NCI-H2107 (cell line): ENCODE measurements around the gene ECE2.
A peak's percentile ranks its signal among the peaks of the same experiment; 100 is the strongest.

Experiments used
- DNase-seq: peaks from one replicate; lab custom pipeline; 2025; lab: John Stamatoyannopoulos, UW

Gene ECE2

DNA sequence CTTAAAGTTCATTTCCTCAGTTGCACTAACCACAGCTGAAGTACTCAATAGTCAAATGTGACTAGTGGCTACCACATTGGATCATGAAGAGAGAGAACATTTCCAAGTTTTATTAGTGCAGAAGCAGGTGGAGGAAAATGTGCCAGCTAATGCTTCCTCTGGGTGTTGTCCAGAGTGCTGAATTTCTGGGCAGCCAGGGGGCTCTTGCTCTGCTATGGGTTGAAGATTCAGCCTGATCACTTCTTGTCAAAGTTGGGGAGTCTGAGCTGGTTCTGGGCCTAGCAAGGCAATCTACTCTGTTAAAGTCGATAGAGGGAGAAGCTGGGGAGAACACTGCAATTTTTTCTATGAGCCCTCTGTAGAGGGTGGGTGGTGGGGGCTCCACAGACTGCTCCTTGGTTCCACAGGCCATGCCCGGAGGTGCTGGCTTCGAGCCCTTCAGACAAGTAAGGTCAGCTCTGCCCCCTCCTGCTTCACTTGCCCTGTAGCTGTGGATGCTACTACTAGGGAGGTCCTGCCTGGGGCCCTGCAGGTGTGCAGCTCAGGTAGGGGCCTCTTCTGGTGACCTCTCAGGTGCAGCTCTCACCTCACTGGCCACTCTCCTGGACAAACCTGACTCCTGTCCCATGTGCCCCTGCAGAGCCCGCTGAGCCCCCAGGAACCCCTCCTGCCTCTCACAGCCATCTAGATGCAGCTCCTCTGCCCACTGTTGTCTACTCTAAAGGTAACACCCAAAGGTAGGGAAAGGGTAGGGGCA is 35.3 kb upstream of the ECE2 start:
- DNase-seq: no peak

DNA sequence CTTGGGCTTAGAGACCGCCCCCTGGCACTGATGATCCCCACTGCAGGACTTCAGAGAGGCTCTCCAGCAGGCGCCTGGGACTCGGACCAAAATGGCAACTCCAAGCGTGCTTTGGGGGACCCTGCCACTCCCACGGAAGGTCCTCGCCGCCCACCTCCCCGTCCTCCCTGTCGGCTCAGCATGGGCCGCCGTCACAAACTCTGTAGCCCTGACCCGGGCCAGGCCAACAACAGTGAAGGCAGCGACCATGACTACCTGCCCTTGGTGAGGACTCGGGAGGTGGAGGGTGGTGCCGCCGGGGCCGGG is 34.7 kb upstream of the ECE2 start:
- DNase-seq: no peak

DNA sequence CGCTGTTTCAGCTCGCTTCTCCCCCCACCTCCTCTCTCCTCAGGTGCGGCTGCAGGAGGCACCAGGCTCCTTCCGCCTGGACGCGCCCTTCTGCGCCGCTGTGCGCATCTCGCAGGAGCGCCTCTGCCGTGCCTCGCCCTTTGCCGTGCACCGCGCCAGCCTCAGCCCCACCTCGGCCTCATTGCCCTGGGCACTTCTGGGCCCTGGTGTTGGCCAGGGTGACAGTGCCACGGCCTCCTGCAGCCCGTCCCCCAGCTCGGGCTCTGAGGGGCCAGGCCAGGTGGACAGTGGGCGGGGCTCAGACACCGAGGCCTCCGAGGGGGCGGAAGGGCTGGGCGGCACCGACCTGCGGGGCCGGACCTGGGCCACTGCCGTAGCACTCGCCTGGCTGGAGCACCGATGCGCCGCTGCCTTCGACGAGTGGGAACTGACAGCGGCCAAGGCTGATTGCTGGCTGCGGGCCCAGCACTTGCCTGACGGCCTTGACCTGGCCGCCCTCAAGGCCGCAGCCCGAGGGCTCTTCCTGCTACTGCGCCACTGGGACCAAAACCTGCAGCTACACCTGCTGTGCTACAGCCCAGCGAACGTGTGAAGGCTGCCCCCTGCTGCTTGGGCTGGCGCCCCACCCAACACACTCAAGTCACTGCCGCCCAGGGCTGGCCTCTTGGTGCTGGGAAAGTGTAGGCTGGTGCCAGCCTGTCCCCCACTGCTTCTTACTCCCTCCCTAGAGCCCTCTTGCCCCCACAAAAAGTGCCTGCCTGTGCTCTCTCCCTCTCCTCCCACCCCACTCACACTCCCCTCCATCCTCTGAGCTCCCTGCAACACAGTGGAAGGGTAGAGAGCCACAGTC is 34.1 kb upstream of the ECE2 start:
- DNase-seq: no peak

DNA sequence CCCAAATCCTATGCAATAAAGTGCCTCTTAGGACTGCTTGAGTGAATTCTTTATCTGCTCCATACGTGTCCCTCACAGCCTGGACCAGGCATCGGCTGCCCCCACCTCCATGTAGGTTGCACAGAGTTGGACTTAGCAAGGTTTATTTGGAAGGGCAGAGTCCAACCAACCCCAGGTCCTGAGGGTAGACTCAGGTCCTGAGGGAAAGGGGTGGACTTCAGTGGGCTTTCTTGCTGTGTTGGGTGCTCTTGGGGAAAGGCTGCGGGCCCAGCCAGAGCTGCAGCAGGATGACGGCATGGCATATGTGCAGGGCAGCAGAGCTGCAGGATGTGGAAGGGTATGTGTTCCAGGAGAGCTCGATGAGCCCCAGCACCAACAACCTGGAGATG is 33.5 kb upstream of the ECE2 start:
- DNase-seq: no peak

DNA sequence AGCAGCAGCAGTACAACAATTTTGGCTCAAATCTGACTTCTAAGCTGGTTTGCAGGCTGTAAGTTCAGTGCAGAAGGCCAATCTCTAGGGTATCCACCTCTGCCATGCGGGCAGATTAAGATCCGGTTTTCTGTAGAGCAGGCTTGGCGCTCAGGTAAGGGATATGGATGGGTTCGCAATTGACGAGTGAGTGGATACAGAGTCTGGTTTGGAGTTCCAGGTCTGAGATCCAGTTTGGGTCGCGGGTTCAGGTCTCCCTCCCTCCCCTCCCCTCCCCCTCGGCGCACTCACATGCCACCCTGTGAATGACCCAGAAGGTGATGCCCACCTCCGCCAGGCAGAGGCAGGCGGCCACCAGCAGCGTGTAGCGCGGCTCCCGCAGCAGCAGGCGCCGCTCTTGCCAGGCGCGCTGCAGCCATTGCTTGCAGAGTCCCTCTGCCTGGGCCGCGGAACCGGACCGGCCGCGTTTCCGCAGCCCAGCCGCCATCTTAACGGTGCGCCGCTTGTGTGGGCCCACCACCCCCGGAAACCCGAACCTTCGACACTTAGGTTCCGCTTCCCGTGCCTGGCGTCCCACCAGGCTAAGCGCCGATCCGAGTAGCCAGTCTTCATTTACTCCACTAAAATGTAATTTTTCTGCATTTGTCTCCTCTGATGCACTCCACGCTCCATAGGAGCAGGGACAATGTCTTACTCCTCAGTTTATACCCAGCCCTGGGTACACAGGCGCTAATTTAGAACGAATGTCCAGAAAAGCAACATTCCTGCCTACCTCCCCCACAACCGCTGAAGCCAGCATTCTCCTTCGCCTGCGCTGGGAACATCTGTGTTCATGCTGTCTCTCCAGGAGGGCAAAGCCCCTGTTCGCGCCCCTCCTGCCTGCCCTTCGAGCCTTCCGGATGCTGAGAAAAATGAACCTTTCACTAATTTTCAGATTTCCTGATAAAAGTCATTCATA is 27.1 kb upstream of the ECE2 start, which contains the start of gene ALG3:
ALG3 (minus strand) TSS at position 509 of the 958 bp plus-strand sequence; CDS start at position 487, 22 bp downstream.
- peak; percentile 97 for DNase-seq

DNA sequence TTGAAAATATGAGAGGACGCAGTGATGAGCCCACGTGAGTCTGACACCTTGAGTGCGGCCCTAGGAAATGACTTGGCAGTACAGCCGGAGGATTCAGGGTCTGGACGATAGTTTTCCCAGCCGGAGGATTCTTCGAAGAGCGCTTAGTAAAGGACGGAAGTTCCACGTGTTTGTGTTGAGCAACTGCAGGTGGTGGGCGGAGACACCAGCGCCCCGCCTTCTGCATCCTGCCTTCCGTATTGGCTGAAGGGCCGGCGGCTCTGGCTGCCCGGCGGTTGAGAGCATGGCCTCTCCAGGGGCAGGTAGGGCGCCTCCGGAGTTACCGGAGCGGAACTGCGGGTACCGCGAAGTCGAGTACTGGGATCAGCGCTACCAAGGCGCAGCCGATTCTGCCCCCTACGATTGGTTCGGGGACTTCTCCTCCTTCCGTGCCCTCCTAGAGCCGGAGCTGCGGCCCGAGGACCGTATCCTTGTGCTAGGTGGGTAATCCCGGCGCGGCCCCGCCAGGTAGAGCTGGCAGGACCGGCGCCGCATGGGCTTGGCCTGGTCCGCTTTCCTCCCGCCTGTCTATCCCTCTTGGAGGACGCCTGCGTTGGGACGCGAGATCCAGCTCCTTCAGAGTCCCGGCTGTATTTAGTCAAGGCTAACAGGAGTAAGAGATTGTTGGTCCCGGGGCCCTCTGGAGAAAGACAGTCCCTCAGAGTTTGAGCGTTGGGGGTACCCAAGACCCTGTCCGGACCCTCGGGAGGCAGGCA is 26.2 kb upstream of the ECE2 start, which contains the start of gene EEF1AKMT4:
EEF1AKMT4 (plus strand) TSS at position 261 of the 755 bp plus-strand sequence; CDS start at position 284, 23 bp downstream.
- DNase-seq: peak; percentile 100

DNA sequence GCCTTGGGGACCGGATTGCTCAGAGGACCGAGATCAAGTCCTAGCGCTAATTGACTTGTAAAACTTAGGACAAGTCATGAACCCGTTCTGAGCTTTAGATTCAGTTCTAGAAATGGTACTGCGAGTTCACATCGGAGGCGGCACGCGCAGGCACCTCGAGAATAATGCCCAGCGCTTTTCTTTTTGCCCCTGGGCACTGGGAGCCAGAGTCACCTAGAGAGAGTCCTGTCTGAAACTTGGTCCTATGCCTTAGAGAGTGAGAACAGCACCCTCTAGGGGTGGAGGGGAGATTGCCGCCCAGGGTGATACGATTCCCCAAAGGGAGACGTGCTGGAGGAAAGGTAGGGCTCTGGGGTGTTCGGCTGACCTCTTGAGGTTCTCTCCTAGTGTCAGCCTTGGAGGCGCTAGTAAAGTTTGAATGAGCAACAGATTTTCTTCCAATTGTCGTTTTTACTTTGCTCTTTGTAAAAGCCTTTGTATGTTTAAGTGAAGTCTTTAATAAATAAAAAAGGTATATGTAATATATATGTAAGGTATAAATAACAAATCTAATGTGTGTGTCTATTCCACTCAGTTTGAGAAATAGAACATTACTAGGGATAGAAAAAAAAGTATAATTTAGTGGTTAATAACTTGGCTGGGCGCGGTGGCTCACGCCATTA is 25.5 kb upstream of the ECE2 start:
- peak; percentile 98 for DNase-seq

DNA sequence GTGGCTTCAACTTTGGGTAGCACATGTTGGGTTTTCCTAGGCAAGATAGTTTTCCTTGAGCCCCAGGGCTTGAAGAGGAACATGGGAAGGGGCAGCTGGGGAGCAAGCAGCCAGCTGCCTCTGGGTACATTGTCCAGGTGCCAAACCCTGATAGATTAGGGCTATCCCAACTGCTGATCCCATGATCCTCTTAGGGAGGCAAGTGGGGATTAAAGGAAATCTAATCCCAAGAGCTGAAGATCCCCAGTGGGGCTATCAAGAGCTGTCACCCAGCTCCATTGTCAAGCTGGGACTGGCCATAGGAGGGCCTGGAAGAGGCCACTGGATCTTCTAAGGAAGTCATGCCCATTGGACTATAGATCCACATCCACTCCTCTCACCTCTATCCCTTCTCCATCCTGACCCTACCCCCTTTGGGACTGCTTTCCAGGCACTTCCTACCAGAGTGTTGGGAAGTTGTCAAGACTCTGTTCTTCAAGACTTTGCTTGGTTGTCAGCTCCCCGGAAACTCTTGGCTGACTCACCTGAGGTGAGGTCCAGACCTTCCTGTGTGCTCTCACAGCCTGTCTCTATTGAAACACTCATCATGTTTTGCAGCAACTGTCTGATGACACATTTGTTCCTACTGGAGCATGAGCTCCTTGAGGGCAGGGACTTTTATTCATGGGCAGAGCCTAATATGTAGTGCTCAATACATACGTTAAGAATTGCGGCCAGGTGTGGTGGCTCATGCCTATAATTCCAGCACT is 20.4 kb upstream of the ECE2 start:
- no peak for DNase-seq

DNA sequence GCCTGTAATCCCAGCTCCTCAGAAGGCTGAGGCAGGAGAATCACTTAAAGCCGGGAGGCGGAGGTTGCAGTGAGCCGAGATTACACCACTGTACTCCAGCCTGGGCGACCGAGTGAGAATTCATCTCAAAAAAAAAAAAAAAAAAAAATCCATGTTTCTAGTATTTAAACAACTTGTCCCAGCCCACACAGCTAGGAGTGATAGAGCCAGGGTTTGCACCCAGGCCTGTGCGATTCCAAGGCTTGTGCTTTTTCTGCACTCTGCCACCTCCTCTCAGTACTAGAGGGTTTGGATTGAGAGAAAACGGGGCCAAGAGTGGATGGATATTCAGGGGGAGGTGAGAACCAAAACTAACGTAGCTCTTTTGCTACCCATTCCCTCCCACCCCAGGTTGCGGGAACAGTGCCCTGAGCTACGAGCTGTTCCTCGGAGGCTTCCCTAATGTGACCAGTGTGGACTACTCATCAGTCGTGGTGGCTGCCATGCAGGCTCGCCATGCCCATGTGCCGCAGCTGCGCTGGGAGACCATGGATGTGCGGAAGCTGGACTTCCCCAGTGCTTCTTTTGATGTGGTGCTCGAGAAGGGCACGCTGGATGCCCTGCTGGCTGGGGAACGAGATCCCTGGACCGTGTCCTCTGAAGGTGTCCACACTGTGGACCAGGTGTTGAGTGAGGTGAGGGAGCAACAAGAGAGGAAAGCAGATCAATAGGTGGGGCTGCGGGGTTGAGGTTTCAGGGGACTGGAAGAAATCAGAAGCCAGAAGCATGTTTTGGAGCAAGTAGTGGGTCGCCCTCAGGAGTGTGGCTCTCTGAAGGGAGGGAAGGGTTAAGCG is 18.5 kb upstream of the ECE2 start:
- DNase-seq: no peak

DNA sequence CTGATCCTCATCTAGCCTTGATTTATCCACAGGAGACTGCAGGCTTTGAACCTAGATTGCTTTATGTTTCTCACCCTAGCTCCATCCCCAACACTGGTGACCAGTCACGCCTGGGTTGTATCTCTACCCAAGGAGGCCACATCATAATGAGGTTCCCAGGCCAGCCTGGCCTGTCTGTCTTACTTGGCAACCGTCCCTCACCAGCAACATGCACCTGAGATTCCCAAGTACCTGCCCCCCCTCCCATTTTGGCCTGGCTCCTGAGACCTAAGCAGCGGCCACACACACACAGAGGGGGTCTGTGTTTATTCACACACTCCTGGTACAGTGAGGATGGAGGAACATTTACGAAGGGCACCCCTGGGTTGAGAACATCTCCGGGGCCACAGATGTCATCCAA is 16.9 kb upstream of the ECE2 start:
- no peak for DNase-seq

DNA sequence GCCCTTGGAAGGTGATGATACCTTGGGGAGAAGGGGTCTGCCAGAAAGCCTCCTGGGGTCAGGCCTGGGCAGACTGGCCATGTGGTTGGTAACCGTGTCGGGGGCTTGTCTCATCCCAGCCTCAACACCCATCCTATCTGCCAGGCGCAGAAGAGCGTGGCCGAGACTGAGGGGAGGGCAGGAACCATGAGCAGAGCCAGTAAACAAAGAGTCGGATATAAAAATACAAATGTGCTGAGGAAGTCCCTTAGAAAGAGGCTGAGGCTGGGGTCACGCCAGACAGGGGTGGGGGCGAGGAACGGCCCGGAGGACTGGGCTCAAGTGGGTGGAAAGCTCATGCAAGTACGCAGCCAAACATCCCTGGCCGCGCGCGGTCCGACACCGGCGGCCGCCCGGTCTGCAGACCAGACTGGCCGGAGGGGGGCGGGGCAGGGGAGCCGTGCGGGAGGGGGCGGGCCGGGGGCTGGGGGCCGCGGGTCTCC is 16.4 kb upstream of the ECE2 start:
- no peak for DNase-seq

DNA sequence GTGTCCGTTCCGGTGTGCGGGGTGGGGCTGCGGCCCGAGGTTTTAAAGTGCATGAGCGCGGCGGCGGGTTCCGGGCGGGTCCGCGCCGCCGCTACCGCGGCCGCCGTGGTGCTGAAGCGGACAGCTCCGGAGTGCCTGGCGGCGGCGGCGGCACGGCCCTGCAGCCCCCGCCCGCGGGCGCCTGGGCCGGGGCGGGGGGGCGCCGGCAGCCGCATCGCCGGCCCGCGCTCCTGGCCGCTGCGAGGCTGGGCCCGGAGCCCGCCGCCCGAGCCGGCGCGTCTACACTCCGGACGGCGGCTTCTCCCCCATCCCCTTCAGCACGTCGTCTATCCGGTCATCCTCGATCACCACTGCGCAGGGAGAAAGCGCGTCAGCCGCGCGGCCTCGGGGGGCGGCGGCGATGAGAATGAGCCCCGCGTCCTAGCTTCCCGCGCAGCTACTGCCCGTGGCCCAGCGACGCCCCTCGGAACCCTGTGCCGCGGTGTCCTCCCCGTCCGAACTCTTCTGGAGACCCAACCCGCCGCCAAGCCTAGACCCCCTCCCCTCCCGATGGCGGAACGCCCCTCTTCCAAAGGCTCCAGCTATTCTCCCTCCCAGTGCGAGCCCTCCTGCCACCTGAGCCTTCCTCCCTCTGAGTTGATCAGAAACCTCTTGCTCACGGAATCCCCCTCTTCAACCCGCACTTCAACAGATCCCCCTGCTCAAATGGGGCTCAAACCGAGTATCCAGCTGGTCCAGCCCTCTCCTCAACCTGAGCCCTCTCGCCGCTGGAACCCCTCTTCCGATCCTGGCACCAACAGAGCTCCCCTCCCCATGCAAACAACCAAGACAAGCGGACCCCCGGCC is 15.7 kb upstream of the ECE2 start:
- no peak for DNase-seq

DNA sequence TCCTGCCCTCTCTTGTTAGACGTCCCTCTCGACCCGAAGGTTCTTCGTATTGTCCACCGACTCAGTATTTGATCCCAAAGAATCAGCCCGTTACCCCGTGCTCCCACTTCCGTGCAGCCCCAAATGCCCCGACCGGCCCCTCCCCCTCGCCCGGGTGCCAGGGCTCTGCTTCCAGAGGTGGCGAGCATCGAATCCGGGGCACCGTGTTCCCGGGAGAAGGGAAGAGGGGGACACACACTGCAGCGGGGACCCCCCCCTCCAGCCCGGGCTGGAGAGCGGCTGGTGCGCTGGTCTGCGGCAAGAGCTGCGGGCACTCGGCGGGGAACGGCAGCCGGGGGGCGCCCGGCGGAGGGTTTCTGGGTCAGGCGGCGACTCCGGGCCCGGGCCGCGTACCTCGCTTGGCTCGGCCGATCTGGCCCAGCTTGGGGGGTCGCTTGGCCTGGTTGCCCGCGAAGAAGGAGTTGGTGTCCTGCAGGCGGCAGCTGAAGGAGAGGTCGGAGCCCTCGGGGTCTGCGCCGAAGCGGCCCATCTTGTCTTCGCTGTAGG is 15.0 kb upstream of the ECE2 start:
- no peak for DNase-seq

DNA sequence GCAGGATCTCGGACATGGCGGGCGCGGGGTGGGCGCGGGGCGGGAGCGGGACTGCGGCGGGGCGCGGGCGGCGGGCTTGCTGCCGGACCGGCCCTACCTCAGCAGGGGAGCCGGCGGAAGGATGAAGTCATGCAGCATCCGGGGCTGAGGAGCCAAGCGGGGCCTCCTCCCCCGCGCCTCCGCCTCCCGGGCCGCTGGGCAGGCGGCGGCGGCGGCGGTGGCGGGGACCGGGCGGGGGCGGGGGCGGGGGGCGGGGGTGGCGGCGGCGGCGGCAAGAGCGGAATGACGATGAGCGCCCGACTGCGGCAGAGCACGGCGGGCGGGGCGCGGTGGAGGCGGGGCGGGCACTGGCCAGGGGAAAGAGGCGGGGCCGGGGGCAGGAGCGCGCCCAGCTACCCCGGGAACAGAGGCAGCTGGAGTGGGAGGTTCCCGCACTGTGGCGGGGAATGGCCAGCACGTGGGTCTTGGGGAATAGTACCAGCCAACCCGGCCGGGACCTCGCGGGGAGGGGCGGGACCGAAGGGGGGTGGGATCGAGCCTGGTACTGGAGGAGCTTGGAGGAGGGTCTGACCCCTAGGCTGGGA is 14.5 kb upstream of the ECE2 start, which contains the start of gene CAMK2N2:
CAMK2N2 (minus strand) TSS at position 284 of the 584 bp plus-strand sequence; CDS start at position 16, 268 bp downstream.
- DNase-seq: peak; percentile 92

DNA sequence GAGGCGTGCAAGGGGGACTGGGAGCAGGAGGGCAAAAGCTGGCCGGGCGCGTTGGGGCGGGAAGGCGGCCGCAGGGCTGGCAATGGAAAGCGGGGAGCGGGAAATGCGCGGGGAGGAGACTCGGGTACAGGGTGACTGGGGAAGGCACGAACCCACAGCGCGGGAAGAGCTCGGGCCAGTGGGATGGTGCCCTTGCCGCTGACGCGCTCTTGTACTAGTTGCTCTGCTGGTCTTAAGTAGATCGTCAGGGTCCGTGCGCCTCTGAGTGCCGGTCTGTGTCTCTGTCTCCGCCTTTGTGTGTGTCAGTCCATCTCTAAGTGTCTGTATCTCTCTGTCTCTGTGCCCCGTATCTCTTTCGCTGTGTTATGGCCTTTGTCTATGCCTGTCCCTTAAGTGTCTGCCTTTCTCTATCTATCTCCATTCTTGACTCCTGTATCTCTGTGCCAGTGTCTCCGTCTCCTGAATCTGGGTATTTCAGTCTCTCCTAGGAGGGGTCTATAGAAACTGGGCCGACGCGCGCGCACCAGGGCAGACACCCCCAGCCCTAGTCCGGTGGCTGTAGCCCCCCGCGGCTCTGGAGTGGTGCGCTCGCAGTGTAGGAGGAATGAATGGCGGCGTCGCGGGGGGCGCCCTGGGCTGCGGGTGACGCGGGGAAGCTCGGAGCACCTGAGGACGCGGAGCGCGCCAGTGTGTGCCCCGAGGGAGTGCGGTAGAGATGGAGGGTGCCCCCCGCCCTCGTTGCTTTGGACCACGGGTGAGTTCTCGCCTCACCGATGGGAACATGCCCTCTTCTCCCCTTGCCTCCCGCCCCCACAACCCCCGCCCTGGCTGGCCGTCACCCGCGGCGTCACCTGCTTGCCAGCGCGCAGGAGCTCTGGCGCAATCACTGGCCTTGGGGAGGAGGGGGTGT is 13.7 kb upstream of the ECE2 start:
- peak; percentile 55 for DNase-seq

DNA sequence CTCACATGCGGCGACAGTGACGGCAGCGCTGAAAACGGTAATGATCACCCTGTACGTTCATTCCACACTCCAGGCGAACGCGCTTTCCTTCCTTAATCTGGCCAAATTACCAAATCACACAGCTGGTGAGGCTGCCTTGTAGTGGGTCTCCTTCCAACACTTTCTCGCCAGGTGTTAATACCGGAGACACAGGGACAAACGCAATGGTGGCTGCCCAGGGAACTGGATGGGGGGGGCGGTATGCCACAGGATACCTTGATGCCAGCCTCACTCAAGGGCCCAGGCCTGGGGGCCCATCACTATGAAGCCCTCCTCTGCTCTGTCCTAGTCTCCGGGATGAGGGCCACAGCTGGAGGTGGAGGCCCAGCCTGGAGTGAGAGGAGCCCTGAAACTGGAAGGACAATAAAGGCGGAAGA is 13.1 kb upstream of the ECE2 start:
- DNase-seq: peak; percentile 73
